Dendritic cell treated with granulocyte-macrophage colony-stimulating factor and Interleukin-4, amounts not matched to agents 40 ng/mL and 50 ng/mL, for 4 days (primary cell): ENCODE results near the gene REPS2.

ENCODE experiments used
- H3K27ac Mint-ChIP-seq: one replicate; pipeline ENCODE4 v1.8.0; 2022; ENCODE audit warnings: mild to moderate bottlenecking, mixed read lengths
- H3K27me3 Mint-ChIP-seq: one replicate; pipeline ENCODE4 v1.8.0; 2022; ENCODE audit warnings: mild to moderate bottlenecking, mixed read lengths
- H3K36me3 Mint-ChIP-seq: one replicate; pipeline ENCODE4 v1.8.0; 2022; ENCODE audit warnings: low read depth, mixed read lengths
- H3K4me1 Mint-ChIP-seq: one replicate; pipeline ENCODE4 v1.8.0; 2022; ENCODE audit warnings: low read depth, mixed read lengths
- H3K4me3 Mint-ChIP-seq: one replicate; pipeline ENCODE4 v1.8.0; 2022; ENCODE audit warnings: mild to moderate bottlenecking, moderate library complexity, mixed read lengths
- H3K9me3 Mint-ChIP-seq: one replicate; pipeline ENCODE4 v1.8.0; 2022; ENCODE audit warnings: mixed read lengths
- intact Hi-C: fragments of 100-400 bp; cut with micrococcal nuclease; formaldehyde crosslinking; loops from one replicate; pipeline ENCODE4 v1.15.0; 2022

REPS2 gene

DNA sequence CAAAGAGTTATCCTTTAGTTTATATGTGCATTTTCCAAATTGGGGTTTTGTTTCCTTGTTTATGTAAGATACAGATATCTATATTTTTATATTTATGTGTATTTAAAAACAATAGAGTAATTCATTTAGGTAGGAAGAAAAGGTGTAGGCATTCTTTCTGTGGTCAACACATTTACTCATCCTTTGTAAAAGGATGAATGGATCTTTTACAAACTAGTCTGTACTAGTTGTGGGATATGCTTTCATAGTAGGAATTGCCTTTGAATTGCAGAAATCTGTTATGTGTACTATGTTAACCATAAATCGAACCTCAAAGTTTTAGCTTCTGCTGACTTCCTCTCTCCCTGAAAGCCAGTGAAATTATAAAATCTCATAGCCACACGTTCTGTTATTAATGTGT is 128.5 kb downstream of the REPS2 start:
- Mint-ChIP-seq H3K4me1 (no peaks in the 10 kb centered on the region), H3K36me3 (peaks cover 30% of the 10 kb centered on the region), H3K27me3 (no peaks in the 10 kb centered on the region), H3K4me3 (no peak overlapping the region), H3K9me3 (no peaks in the 10 kb centered on the region), H3K27ac (no peak overlapping the region)
- intact Hi-C loops, result no loop called here

DNA sequence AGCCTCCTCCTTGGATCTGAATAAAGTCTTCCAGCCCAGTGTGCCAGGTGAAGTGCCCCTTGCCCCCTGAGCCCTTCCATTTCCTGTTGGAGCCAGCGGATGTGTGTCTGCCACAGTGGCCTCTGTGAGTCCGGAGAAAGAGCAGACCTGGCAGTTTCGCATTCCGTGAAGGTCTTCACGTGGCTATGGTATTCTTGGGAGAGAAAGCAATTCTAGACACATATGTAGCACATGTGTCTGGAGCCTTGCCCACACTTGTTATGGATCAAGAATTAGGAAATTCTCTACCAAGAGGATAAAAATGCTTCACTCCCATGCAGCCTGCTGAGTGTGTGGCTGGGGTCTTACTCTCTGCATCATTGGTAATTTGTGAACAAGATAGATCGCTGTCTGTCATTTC is 130.9 kb downstream of the REPS2 start:
- intact Hi-C loops, result no loop called here
- H3K9me3 Mint-ChIP-seq, result no peaks in the 10 kb centered on the region
- H3K27ac Mint-ChIP-seq, result no peak overlapping the region
- H3K4me1 Mint-ChIP-seq, result no peaks in the 10 kb centered on the region
- peaks cover 29% of the 10 kb centered on the region for H3K36me3 Mint-ChIP-seq
- no peaks in the 10 kb centered on the region for H3K27me3 Mint-ChIP-seq
- H3K4me3 Mint-ChIP-seq, result no peak overlapping the region

DNA sequence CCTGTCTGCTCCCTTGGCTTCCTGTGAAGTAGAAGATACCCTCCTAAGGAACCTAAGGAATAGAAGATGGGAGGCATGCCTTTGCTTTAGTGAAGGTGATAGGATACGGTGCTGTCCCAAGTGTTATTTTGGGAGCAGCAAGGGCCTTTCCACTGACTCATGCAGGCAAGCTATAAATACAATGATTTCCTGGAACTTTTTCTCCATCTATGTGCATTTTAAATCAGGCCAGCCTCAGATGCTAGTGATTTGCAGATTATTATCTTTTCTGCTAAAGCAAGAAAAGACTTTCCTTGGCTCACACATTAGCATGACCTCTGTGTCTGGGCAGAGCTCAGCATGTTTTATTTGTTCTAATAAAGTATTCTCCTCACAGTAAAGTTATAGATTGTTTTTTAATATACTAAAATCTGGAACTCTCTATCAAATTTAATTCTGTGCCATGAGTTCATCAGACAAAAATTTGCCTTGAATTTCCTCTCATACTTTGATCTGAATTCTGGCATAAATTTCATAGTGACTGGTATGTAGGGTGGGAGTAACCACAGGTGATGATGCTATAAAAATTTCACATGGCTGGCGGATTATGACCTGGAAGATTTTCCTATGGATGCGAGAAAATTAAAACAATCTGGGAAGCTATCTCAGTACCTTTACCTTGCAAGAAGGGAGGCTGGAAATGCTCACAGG is 131.7 kb downstream of the REPS2 start:
- H3K4me1 Mint-ChIP-seq, result no peaks in the 10 kb centered on the region
- H3K4me3 Mint-ChIP-seq, result no peak overlapping the region
- no peaks in the 10 kb centered on the region for H3K9me3 Mint-ChIP-seq
- H3K36me3 Mint-ChIP-seq, result peaks cover 29% of the 10 kb centered on the region
- H3K27ac Mint-ChIP-seq, result no peak overlapping the region
- intact Hi-C loops, result no loop called here
- no peaks in the 10 kb centered on the region for H3K27me3 Mint-ChIP-seq

DNA sequence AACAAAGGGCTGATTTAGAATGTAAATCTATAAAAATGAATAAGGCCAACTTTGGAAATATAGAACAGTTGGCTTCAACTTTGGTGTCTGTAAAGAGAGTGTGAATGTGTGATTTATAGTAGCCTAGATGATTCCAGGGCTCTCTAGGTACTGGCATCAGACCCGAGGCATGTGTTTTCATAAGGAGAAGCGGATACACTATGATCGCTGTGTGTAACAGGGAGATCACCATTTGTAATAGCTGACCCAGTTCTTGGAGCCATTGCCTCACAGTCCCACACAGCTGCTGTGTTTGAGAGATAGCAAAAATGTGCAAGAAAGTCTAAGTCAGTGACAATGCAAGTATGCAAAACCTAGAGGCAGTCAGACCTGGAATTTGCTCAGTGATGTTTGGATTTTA is 135.1 kb downstream of the REPS2 start:
- no peak overlapping the region for H3K27ac Mint-ChIP-seq
- no peaks in the 10 kb centered on the region for H3K9me3 Mint-ChIP-seq
- H3K4me3 Mint-ChIP-seq, result no peak overlapping the region
- intact Hi-C loops, result no loop called here
- peaks cover 23% of the 10 kb centered on the region for H3K36me3 Mint-ChIP-seq
- no peaks in the 10 kb centered on the region for H3K27me3 Mint-ChIP-seq
- no peaks in the 10 kb centered on the region for H3K4me1 Mint-ChIP-seq

DNA sequence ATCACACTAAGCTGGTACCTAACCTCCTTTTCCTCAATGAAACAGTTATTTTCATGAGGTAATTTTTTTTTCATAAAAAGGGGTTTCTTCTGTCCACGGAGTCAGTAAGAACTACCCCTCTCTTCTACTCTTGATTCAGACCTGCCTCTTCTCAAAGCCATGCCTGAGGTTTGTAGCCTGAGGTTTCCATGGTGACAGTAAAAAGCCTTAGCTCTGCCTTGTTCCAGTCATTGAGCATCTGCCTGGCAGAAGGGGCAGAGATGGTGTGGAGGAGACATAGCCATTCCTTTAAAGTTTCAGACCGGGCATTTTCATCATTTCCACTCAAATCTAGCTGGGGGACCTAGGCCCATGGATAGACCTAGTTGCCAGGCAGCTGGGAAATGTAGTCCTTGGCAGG is 135.5 kb downstream of the REPS2 start:
- H3K36me3 Mint-ChIP-seq, result peaks cover 22% of the 10 kb centered on the region

DNA sequence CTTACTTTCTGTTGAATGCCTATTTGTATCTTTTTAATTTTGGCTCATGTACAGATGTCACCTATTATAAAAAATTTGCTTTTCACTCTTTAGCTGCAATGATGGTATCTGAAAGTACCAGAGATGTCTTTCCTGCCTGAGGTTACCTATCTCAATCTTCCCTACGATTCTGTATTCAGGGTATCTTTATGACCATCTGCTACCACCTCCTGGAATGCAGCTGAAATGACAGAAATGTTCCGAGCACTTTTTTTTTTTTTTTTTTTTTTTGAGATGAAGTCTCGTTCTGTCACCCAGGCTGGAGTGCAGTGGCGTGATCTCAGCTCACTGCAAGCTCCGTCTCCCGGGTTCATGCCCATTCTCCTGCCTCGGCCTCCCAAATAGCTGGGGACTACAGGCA is 136.4 kb downstream of the REPS2 start:
- Mint-ChIP-seq H3K27me3 (no peaks in the 10 kb centered on the region), H3K36me3 (peaks cover 13% of the 10 kb centered on the region), H3K4me3 (no peak overlapping the region), H3K9me3 (no peaks in the 10 kb centered on the region), H3K27ac (no peak overlapping the region), H3K4me1 (no peaks in the 10 kb centered on the region)
- intact Hi-C loops, result no loop called here

More for the DNA sequence above, 135.5 kb downstream of the REPS2 start:
- no peaks in the 10 kb centered on the region for H3K27me3 Mint-ChIP-seq
- H3K9me3 Mint-ChIP-seq, result no peaks in the 10 kb centered on the region
- H3K4me3 Mint-ChIP-seq, result no peak overlapping the region
- H3K4me1 Mint-ChIP-seq, result no peaks in the 10 kb centered on the region
- H3K27ac Mint-ChIP-seq, result no peak overlapping the region
- intact Hi-C loops, result no loop called here

DNA sequence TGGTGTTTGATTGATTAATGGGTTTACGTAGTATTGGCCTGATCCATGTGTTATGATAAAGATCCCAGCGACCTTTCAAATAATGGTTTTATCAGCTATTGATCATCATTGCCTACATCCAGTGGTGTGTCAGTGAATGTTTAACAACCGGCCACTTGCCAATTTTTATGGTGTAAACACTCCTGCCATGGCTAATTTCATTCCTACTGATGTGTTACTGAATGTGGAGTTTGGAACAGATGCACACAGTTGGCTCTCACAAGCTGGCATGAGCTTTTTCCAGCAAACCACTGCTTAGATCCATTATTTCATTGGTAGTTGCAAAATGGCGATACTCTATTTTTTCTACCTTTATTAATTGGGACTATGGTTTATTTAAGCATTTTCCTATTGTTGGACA is 139.9 kb downstream of the REPS2 start:
- no peaks in the 10 kb centered on the region for H3K9me3 Mint-ChIP-seq

DNA sequence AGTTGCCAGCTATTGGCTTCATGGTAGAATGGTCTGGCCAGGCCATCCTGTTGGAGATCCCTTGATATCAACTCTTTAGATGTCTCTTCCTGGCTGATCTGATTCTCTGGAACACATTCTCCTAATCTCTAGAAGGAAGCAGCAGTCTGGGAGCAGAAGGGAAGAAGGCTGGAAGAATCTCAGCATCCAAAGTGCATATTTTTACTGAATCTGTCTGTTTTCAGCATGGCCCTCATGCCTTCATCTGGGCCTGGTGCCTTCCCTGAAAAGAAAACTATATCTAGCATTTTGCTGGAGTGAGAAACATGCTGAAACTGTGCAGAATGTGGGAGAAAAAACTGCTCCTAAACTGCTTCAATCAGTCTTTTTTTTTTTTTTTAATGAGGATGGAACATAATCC is 148.7 kb downstream of the REPS2 start:
- peaks cover 14% of the 10 kb centered on the region for H3K36me3 Mint-ChIP-seq
- no peak overlapping the region for H3K27ac Mint-ChIP-seq

More for the DNA sequence above, 139.9 kb downstream of the REPS2 start:
- no peak overlapping the region for H3K4me3 Mint-ChIP-seq
- peaks cover 7% of the 10 kb centered on the region for H3K36me3 Mint-ChIP-seq
- no peak overlapping the region for H3K27ac Mint-ChIP-seq
- no peaks in the 10 kb centered on the region for H3K27me3 Mint-ChIP-seq
- no peaks in the 10 kb centered on the region for H3K4me1 Mint-ChIP-seq
- intact Hi-C loops, result no loop called here

DNA sequence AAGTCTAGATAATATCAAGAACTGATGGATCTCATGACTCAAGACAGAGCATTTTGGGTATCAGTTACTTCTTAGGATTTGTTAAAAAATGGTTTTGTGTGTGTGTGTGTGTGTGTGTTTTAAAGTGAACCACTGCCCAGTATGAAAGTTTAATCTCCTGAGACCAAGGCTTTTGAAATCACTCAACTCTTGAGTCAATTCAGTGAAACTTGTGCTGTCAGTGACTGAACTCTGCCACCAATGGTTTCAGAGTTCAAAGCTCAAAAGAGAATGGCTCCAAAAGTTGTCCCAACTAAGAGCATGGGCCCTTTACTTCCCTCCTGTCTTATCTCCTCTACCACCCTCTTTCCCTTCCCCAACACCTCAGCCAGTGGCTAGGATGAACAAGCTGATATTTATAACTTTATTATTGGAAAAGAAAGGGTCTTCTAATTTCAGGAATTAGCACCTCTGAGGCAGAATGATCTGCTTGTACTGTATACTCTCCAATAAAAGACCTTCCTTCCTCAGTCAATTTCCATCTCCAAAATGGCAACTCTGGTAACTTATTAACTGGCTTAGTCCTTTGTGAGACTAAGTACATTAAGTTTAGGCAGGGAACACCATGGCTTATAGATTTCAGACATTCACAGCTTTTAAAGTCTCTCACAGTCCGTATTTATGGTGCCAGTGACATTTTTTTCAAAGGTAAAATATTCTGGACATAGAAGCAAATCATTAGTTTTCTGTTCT is 152.2 kb downstream of the REPS2 start:
- H3K9me3 Mint-ChIP-seq, result no peaks in the 10 kb centered on the region
- no peak overlapping the region for H3K27ac Mint-ChIP-seq
- H3K27me3 Mint-ChIP-seq, result no peaks in the 10 kb centered on the region
- no peak overlapping the region for H3K4me3 Mint-ChIP-seq
- intact Hi-C loops, result no loop called here
- H3K4me1 Mint-ChIP-seq, result no peaks in the 10 kb centered on the region
- peaks cover 13% of the 10 kb centered on the region for H3K36me3 Mint-ChIP-seq

More for the DNA sequence above, 148.7 kb downstream of the REPS2 start:
- H3K4me1 Mint-ChIP-seq, result no peaks in the 10 kb centered on the region
- H3K27me3 Mint-ChIP-seq, result no peaks in the 10 kb centered on the region
- H3K4me3 Mint-ChIP-seq, result no peak overlapping the region
- H3K9me3 Mint-ChIP-seq, result no peaks in the 10 kb centered on the region
- intact Hi-C loops, result no loop called here

DNA sequence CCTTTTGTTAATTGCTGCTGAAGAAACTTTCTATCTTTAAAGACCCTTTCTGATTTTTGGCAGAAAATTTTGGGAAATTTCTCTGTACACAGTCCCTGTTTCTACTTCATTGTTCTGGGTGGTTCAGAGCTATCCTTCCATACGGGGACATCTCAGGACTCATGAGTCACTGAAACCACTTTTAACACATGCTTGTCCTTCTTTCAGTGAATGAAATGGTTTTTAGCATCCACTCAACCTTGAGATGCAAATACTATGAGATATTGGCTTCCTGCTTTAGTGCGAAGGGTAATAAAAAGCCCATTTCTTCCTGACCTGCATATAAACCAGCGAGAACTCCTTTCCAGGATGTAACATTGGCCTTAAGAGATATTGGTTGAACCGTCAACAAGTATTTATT is 158.0 kb downstream of the REPS2 start:
- Mint-ChIP-seq H3K27me3 (no peaks in the 10 kb centered on the region), H3K4me1 (no peaks in the 10 kb centered on the region), H3K4me3 (no peak overlapping the region), H3K9me3 (no peaks in the 10 kb centered on the region), H3K36me3 (peaks cover 34% of the 10 kb centered on the region), H3K27ac (no peak overlapping the region)
- intact Hi-C loops, result no loop called here

DNA sequence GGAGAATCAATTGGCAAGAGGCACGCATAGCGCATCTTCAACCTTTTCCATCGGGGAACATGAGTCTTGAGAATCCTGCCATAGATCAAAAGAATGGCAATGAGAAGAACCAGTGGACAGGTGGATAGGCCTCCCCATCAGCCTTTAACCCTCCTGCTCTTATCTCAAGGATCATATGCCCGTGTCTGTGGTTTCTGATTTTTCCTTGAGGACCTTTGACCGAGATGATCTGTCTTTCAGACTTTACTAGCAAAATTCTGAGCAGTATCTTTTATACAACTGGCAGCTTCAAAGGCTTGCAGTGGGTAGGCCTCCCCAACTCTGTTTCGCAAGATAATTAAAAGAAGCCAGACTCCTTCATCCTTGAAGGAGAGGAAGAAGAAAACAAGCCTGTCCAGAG is 174.4 kb downstream of the REPS2 start:
- no peak overlapping the region for H3K27ac Mint-ChIP-seq

DNA sequence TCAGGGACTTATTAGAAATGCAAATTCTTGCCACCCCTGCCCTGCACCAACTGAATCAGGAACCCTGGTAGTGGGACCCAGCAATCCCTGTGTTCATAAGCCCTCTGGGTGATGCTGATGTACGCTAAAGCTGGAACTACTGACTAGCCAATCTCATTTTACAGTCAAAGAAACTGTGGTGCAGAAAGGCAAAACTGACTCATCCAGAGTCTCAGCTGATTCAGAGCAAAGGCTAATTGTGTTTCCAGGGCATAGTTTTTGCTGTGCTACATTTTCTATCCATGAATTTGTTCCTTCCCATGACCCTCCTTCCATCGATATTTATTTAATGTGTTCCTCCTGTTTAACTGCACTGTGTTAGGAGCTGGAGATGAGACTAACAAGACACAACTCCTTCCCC is 207.5 kb downstream of the REPS2 start:
- no peak overlapping the region for H3K4me3 Mint-ChIP-seq
- intact Hi-C loops, result no loop called here
- no peaks in the 10 kb centered on the region for H3K36me3 Mint-ChIP-seq
- no peak overlapping the region for H3K27ac Mint-ChIP-seq
- H3K27me3 Mint-ChIP-seq, result no peaks in the 10 kb centered on the region
- H3K4me1 Mint-ChIP-seq, result peaks cover 13% of the 10 kb centered on the region
- H3K9me3 Mint-ChIP-seq, result no peaks in the 10 kb centered on the region

More for the DNA sequence above, 174.4 kb downstream of the REPS2 start:
- Mint-ChIP-seq H3K4me1 (peaks cover 6% of the 10 kb centered on the region), H3K27me3 (no peaks in the 10 kb centered on the region), H3K36me3 (no peaks in the 10 kb centered on the region), H3K9me3 (no peaks in the 10 kb centered on the region), H3K4me3 (no peak overlapping the region)
- intact Hi-C loops, result no loop called here

DNA sequence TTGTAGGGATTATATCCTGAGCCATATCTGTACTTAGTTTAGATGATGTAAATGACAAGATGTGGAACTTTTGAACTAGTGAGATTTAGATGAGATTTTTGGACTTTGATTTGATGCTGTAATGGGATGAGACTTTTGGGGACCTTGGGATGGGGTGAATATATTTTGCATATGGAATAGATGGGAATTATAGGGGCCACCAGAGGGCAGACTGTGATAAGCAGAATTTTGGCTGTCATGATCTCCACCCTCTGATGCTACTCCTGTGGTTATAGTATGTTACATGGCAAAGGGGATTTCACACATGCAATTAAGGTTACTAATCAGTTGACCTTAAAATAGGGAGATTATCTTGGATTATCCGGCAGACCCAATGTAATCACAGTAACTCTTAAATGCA is 214.5 kb downstream of the REPS2 start:
- peaks cover 27% of the 10 kb centered on the region for H3K9me3 Mint-ChIP-seq
- intact Hi-C loops, result no loop called here
- H3K27ac Mint-ChIP-seq, result no peak overlapping the region
- no peaks in the 10 kb centered on the region for H3K27me3 Mint-ChIP-seq
- H3K4me1 Mint-ChIP-seq, result peaks cover 6% of the 10 kb centered on the region
- H3K4me3 Mint-ChIP-seq, result no peak overlapping the region
- no peaks in the 10 kb centered on the region for H3K36me3 Mint-ChIP-seq

DNA sequence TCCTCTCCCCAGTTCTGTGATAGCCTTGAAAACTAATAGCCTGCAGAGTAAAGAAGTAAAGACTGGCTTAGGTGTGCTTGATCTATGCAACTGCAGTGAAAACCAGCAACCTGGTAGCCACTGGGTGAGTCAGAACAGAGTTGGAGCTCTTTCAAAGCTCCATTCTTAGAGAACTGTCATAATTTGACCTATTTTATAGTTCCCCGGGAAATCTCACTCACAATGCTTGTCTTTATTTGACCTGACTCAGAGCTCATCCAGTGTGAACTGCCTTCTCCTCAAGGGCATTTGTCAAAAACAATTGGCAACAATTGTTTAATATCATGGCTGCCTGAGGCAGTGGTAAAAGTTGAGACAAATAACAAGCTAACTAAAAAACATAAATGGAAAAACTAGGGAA is 215.5 kb downstream of the REPS2 start:
- no peaks in the 10 kb centered on the region for H3K36me3 Mint-ChIP-seq

DNA sequence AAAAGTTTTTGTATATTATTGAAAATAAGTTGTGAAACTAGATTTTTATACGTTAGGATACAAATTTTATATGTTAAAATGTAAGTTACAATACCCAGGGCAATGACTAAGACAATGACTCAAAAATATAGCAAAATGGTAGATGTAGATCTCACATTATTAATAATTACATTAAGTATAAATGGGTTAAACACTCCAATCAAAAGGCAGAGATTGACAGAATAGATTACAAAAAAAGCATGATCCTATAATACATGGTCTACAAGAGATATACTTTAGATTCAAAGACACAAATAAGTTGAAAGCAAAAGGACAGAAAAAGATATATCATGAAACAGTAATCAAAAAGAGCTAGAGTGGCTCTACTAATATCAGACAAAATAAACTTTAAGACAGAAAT is 217.6 kb downstream of the REPS2 start:
- Mint-ChIP-seq H3K4me3 (no peak overlapping the region), H3K27ac (no peak overlapping the region)
- intact Hi-C loops, result no loop called here

More for the DNA sequence above, 215.5 kb downstream of the REPS2 start:
- peaks cover 27% of the 10 kb centered on the region for H3K9me3 Mint-ChIP-seq
- intact Hi-C loops, result no loop called here
- no peak overlapping the region for H3K27ac Mint-ChIP-seq
- peaks cover 6% of the 10 kb centered on the region for H3K4me1 Mint-ChIP-seq
- H3K27me3 Mint-ChIP-seq, result no peaks in the 10 kb centered on the region
- no peak overlapping the region for H3K4me3 Mint-ChIP-seq

More for the DNA sequence above, 217.6 kb downstream of the REPS2 start:
- Mint-ChIP-seq H3K4me1 (peaks cover 6% of the 10 kb centered on the region), H3K27me3 (no peaks in the 10 kb centered on the region), H3K9me3 (peaks cover 27% of the 10 kb centered on the region), H3K36me3 (no peaks in the 10 kb centered on the region)
